HG03521 (cell line): ENCODE results near the gene SKAP2.

Experiments used
- ATAC-seq: cut with Tn5 transposase; IDR thresholded peaks from one replicate; pipeline ENCODE4 v1.9.1; 2021; ENCODE audit warnings: mild to moderate bottlenecking, moderate library complexity; ENCODE audit not compliant: unreplicated experiment

SKAP2 gene

DNA sequence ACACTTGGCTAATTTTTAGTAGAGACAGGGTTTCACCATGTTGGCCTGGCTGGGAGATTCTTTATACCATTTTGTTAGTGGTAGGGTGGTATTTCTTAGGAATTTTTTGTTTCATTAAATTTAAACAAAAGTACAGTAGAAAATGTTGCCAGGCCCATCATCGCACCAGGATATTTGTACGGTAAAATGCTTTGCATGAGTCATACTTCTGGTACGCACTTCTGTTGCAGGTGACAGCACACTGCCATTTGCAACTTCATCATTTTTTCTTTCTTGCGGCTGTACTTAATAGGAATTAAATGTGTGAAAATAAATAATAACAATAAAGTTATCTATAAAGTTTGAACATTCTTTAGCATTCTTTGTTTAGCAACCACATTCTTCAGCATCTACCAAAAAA lies 195.6 kb downstream of the SKAP2 start:
- ATAC-seq: no peak

DNA sequence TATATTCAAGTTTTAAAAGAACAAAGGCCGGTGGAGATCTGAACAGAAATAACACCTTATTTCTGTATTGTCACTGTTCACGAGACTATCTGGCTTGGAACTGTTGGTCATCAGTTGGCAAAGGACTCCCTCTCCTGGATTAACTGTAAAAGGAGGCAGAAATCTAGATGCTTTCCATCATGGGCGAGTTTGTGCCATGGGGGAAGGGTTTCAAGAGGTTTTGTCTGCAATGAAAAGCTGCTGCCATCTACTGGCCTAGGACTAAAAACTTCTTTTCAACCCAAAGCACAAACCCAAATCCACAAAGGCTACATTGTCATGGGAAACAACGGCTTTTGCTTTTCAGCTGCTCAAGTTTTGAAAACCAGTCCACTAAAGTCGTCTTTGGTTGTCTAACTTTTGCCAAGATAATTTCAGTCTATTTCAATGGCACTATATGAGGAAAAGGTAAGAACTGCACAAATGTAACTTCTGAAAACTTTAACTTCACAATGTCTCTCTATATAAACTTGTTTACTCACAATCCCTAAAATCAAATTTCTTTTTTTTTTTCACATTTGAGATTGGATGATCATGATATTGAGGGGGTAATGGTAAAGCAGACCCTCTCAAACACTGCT lies 196.8 kb downstream of the SKAP2 start:
- ATAC-seq: no peak

DNA sequence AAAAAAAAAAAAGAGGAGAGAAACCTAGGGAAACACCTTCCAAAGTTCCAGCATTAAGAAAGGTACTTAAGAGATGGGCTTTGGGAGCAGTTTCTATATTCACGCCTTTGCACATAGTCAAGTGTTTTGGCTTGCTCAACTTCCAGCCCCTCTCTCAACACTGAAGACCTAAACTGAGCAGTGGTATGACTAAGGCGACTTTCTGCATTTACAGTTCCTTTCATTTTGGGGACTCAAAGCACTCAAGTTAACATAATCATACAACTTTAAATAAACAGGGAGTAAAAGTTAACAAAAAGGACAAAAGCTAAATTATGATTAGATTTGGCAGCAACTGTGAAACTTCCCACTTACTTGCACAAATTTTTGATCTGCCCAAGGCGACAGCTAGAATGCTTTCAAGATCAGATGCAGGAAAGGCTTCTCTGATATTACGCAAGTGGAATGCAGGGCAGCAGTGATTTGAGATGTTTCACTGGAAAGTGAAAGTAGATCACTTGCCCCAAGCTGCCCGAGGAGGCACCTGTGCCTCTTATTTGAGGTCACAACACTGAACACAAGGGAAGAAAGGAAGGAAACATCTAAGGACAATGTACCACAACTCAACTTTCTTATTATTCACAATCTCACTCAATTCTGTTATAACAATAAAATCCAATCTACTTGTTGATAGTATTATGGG lies 199.5 kb downstream of the SKAP2 start:
- no peak for ATAC-seq

DNA sequence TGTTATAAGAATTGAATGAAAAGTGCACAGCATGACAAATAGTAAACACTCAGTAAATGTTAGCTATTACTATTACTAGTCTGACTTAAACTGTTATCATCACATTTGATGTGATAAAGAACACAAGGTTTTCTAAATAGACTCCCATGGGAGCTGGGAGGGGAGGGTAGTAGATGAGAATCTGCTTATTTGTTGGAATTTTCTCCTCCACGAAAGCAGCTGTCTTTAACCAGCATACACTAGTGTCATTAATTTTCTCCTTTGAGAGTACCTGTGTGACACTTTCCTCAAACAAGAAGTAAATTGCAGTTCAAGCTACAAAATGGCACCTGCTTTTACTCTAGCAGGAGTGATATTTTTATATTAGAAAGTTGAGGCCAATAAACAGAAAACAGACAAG lies 200.1 kb downstream of the SKAP2 start:
- ATAC-seq: no peak

DNA sequence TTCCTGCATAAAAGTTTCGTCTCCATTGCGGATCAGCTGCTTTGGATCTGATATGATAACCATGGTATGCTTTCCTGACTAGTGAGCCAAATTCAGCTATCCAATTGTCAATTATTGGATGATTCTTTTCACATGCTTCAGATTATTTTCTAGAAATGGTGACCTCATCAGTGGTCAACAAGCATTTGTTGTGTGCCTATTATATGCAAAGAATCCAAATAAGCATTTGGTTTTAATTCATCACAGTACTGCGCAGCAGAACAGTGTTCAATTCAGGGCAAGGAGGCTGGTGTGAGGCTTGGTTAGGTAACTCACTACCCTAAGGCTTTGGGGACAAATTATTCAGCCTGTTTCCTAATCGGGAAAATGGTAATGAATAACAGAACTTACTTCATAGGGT lies 200.5 kb downstream of the SKAP2 start:
- no peak for ATAC-seq

DNA sequence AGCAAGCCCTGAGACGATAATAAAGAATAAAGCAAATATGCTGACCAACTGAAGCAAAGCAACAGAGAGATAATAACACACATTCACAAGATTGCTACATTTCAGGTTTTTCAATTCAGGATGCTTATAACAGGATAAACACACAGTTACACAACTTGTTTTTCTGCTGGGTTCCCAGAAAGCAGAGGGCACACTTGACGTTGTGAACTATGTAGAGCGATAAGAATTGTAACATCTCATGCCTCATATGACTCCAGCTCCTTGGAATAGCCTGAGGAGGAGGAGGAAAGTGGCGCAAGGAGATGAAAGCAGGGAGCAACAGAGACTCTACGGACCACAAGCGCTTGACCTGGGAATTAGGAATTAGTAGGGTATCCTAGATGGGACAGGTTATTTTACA lies 201.7 kb downstream of the SKAP2 start:
- no peak for ATAC-seq

DNA sequence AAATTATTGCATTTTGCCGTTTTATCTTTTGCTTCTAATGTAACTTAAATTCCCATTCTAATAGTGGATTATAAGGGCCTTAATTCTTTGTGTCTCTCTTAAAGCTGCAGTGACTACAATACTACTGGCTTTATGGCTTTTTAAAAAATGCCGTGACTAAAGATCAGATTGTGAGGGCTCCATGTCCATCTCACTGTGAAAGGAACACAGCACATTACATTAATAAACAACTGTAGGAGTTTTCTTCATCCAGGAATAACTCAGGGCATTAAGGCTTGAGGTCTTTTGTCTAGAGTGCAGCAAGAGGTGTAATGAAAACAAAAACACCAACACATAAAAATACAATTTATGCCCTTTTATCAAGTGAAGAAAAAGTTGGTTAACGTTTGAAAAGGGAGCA lies 205.3 kb downstream of the SKAP2 start:
- ATAC-seq: no peak

DNA sequence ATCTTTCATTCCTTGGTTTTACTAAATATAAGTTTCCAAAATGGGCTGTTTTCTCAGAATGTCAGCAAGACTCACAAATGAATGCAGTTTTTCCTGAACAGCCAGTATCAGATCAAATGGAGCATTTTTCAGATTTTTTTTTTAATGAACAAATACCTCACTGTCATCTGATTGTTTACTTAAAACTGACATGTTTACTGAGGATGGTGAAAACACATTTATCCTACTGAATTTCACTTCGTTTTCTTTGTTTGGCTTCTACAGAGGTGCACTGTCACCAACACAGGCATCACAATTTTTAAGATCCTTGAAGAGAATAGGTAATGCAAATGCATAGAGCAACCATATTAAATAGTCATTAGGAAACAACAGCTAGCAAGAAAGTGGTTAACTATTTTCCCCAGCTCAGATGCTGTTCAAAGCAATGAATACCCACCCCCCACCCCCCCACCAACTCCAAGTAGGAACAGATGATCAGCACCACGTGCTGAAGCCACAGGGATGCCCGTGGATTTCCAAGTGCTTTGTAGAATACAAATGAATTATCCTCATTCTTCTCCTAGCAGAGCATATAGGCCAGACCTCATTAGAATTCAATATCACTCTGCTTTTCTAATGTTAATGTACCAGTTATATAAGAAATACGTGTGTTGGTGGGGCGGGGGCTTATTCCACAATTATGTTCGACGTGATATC lies 205.9 kb downstream of the SKAP2 start:
- ATAC-seq: no peak

DNA sequence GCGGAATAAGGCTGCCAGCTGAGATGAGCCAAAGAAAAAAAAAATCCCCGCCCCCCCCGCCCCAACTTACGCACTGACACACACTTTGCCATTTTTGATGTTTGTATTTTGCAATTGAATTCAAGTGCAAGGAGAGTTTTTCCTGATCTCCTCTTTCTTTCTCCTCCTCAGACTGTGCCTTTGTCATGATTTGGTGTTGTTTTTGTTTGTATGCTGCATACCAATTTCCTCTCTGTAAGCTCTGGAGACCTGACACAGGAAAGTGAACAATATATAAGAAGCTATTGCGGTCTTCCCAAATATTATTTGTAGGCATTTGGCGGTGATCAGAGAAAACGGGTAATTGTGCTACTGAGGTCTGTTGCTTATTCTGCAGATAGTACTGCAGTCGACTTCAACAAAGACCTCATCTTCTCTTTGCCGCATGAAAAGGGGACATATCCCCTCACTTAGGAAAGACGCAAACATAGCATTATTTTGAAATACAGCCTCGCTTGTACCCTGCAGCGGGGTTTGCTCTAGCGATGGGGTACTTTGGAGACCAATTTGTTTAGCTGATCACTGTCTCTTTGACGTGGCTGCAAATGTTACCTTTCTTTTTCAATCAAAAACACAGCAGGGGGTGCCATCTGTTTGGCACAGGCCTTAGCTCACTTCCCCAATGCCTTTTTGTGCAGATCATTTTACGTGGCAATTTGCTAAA lies 206.6 kb downstream of the SKAP2 start:
- no peak for ATAC-seq

DNA sequence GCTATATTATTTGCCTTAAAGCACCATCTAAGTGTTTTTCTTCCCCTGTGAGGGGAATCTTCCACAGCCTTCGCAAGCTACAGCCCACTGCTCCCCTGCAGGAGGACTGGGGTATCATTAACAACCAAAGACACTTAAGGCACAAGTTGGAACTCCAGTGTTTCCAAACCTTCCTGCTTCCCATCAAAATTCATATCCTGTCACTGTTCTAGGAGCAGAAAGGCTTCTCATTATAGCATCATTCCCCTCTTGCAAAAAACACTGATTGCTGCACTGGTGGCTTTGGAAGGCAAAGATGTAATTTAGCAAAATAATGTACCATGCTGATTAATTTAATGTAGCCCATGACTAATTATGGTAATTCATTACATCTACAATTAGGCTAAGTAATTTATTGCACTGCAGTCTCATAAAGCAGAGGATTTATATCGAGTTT lies 207.2 kb downstream of the SKAP2 start:
- ATAC-seq: no peak

DNA sequence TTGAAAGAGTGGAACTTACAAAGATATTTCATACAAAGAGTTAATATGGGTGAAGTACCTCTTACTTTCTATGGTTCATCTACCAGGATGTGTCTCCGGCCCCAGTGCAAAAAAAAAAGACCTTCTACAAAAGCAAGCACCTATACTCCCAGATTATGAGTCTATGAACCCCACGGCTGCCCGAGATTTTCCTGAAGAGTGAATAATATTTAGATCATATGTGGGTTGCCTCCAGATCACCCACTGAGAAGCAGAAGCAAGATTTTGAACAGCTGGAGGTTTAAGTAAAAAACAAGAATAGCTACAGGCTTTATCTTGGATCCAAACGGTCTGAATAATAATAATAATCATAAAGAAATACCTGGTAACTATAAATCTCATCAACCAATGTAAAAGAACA lies 207.7 kb downstream of the SKAP2 start:
- no peak for ATAC-seq

DNA sequence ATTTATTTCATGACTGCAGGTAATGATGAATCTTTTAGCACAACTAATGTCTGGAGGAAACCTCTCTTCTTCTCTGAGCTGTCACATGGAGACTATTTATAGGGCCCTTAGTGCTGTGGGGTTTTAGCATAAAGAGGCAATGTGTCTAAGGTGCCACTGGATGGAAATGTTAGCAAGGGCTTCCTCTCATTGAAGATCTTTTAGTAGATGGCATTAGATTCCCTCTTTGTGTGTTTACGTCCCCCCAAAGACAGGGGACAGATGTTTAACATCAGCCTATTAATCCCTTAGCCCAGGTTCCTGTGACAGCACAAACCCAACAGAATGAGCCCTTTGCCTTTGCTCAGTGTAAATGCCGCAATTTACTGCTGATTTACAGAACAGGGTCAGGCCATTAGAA lies 208.6 kb downstream of the SKAP2 start:
- no peak for ATAC-seq

DNA sequence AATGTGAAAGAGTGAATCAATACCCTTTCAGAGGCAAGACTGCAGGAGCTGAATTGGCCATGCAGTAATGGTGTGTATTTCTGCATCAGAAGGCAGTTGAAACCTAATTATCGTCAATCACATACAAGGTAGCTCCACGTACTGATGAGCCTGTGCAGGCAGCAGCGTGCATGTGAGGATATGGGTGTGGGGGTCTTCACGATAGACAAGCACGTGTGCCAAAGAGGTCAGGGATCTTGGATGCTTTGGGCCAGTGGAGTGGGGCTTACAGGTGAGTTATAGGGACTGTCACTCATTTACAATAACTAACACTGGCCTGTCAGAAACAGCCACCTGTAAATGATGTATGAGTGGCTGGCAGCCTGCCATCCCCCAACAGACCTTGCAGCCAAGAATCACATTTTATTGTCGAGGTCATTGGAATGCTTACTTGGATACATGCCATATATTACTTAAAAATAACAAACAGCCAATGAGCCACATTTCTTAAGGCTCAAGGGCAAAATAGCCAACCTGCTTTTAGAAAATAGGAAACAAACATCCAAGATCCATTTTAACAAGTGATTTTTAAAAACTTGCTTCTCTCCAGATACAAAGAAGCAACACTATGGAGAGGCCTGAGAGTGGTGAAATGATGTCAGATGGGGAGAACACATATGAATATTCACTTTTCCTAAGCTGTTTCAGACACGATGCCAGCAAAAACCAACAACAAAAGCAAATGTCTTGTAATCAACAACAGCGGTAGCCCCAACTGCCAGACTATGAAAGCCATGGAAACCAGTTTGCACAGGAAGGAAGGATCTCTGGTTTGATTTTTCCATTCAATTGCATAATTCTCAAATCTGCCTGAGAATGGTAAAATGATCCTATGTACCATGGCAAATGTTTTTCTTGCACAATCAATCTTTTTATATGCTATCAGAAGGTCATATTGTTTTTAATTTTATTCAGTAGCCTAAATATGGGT lies 210.7 kb downstream of the SKAP2 start:
- no peak for ATAC-seq

DNA sequence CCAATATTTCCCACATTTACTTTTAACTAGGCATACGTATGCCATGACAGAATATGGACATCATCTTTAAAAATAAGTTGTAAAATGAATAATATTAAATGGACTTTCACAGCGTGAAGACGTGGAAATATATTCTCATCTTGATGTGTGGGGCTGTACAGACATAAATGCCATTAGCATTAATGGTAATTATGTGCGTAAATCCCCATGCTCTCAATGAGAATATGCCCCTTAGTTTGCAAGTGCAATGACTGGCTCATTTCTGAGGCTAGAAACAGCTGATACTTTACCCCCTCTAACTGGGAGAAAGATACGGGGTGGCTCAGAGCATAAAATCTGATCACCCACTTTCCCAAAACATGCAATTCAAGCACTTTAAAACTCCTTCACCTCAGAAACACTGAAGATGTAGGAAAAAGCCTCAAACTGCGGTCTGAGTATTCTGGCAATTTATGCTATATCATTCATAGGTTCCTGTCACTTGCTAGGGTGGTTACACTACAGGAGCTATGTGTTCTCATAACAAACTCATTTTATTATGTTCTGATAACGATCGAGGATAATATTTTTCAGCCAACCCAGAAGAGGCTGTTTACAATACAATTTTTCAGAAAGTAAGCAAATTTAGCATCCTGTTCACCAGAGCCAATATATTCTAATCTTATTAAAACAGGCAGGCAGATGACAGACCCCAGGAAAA lies 211.8 kb downstream of the SKAP2 start:
- no peak for ATAC-seq

DNA sequence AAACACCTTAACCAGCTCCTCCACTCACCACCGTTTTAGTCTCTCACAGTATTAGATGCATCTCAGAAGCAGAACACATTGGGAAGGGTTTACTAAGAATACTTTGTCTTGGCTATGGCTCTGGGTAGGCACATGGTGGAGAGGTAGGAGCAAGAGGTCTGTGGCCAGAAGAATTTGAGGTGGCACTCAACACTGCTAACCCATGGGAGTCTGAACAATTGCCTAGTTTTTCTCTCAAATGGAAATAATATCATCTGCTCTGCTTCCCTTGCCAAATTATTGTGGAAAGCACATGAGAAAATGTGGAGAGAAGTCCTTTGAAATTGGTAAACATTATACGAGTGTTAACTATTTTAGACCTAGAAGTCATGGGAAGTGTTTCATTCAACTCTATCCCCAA lies 214.3 kb downstream of the SKAP2 start:
- no peak for ATAC-seq

DNA sequence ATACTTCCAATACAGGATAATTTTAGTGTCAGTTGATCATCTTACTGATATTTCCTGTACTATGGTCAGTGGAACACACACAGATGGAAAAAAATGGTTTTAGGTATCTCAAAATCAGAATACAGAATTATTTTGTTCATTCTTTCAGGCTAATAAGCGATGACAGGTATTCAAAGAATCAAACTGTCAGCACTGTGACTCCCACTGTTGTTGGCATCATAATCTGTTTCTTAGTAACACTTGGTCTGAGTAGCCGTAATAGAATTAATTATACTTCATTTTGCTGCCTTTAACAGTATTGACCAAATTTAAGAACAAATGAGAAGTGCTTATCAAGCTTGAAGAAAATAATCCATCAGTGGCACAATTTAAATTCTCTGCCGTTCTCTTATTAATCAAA lies 215.0 kb downstream of the SKAP2 start:
- no peak for ATAC-seq

DNA sequence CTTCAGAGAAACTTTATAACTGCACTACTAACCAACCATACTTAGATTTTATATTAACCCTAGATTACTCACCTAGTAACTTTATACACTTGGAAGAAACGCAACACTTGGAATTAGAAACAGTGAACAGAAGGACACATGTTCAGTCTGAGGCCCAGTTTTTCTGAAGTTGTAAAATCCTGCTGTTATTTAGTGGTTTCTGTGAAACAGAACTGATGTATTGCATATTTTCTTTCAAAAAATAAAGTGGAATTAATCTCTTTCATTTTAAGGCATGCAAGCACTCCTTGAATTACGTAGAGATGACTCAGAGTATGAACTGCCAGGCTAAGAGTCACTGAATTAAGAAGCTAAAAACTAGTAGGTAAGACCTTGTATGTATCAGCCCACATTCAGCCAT lies 215.8 kb downstream of the SKAP2 start:
- ATAC-seq: no peak

DNA sequence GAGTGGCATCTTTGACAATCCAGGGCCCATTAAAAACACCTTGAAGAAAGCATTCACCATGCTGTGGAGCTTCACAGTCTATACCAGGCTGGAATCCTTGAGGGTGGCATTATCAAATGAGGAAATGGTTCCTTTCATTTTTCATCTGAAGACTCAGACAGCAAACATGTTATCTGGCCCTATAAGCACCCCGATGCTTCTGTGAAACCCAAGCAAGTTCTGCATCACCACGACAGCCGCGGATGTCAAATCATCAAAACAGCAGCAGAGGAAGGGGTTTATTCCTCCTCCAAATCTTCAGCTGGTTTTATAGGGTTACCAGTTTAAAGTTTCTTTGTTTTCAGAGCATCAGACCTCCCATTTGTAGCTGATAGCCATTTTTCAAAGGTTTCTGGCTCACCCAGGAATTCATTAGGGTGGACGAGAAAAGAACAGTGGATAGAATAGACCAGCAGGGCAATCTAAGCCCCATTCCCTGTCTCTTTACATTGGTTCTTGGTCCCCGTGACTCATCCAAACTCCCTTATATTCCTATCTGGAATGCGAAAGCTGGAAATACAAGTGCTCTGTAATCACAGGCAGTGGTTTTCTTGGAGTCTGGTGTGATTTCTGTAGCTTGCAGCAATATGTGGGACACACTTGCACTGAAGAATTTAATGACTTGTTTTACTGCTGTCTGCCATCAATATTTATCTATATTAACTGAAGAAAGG lies 217.9 kb downstream of the SKAP2 start:
- ATAC-seq: no peak

DNA sequence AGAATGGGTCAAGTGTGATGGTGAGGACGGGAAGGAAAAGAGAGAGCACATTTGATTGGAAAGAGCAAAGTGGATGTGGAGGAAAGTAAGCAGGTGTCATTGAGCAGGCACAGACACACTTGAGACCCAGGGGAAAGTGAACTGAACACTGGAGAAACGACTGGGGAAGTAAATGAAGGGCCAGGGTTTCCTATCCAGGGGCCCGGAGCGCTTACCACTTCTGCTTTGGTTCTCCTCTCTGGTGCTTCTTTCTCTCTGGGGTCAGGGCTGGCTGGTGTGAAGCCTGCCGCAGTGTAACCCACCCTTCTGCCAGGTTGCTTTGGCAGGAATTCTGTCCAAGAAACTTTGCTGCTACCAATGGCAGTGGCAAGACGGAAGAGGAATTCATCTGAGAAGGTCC lies 219.3 kb downstream of the SKAP2 start:
- ATAC-seq: no peak
